CD1c-positive myeloid dendritic cell (primary cell): Measurements from ENCODE around the gene SRPK1.
A peak's percentile ranks its signal among the peaks of the same experiment; 100 is the strongest.
"Not testable (repeated sequence)": the region's sequence is repeated elsewhere in the genome, so short reads cannot be mapped to it uniquely, and the experiment has no call there.

Experiments
- DNase-seq: peaks from one replicate; pipeline ENCODE4 v3.0.0-alpha.2; 2016; ENCODE audit errors: extremely low spot score

SRPK1 gene

GRCh38 chr6:35920793-35921732, at the start of gene SRPK1:
Gene SRPK1 (minus strand): TSS chr6:35921098. CDS start chr6:35921056, 42 bp downstream.
- DNase-seq: peak; percentile 92

DNA sequence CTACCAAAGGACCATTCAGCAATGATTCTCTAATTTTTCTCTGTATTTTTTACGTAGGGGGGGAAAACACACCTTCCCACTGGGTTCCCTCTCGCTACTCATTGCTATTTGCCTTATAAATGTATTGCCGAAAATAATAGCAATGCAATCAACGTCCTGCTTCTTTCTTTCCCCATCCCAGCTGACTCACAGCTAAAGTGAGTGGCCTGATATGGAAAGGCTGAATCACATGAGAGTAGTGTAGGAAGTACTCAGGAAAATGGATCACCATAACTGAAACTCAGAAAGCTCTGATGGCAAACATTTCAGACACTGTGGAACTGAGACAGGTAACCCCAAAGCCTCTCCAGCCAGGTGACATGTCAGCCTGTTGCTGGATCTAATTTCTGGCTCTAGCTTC, 49.3 kb upstream of the SRPK1 start:
- peak; percentile 13 for DNase-seq

DNA sequence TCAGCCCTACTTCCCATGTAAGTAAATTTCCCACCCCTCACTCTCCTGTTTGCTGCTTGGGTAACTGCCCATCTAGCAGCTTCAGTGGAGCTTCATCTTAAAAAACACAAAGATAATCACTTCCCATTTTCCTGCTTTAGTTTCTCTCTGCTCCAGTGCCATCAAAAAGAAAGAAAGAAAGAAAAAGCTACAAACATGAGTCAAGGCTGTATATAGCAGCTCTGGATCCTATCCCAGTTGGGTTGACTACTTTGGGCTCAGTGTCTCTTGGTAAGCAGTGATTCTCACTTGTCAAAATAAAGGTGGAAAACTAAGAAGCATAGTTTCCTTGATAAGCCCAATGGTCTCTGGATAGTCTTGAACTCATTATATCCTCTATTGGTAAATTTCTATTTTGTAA, 48.7 kb upstream of the SRPK1 start:
- DNase-seq: no peak

DNA sequence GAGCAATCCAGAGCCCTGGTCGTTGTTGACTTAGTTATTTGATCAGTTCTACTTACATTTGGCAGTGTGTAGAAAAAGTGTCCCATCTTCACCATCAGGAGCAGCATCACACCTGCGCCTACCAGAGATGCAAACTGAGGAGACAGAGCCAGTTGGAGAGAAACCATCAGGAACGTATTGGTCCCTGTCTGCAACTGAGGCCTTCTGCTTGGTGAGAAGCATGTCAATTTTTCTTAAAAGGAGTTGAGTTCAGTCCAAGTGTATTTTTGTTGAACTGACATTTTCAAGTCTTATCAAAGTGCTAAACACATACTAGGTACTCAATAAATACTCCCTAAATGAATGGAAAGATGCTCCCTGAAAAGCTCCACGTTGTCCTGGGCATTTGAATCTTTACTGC, 47.9 kb upstream of the SRPK1 start:
- DNase-seq: no peak

- DNase-seq: no peak
These were observed 46.3 kb upstream of the SRPK1 start for GRCh38 chr6:35967076-35967774.

- no peak for DNase-seq
These were observed 42.1 kb upstream of the SRPK1 start for GRCh38 chr6:35962779-35963560.

- no peak for DNase-seq
These were observed 39.3 kb upstream of the SRPK1 start for GRCh38 chr6:35960187-35960586.

- no peak for DNase-seq
These were observed 35.1 kb upstream of the SRPK1 start for GRCh38 chr6:35955970-35956369.

- no peak for DNase-seq
These were observed 34.6 kb upstream of the SRPK1 start for GRCh38 chr6:35955521-35955920.

DNA sequence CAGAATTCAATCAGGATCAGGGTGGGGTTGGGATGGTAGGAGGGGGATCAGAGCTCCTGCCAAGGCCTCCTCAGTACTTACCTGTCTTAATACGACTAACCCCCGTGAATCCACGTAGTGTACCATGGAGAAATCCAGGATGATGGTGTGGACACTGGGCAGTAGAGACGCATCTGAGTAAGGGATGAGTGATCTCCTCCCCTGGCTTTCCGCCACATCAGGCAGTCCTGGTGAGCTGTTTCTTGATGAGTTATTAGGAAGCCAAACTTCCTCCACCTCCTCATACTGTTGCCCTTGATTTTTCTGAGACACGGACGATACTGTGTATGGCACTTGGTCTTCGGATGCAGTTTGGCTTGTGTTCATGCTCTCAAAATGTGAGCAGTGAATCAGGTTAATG, 34.2 kb upstream of the SRPK1 start:
- no peak for DNase-seq

- DNase-seq: no peak
These were observed 33.4 kb upstream of the SRPK1 start for GRCh38 chr6:35954333-35954732.

DNA sequence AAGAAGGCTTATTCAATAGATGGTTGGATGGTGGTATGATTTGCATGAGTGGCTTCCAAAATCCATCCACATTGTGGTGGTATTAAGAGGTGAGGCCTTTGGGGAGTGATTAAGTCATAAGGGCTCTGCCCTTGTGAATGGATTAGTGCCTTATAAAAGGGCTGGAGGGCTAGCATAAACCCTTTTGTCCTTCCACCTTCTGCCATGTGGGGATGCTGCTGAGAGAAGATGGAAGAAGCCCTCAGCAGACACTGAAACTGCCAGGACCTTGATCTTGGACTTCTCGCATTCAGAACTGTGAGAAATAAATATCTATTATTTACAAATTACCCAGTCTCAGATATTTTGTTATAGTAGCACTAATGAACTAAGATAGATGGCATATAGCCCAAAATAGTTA, 27.8 kb upstream of the SRPK1 start:
- no peak for DNase-seq

DNA sequence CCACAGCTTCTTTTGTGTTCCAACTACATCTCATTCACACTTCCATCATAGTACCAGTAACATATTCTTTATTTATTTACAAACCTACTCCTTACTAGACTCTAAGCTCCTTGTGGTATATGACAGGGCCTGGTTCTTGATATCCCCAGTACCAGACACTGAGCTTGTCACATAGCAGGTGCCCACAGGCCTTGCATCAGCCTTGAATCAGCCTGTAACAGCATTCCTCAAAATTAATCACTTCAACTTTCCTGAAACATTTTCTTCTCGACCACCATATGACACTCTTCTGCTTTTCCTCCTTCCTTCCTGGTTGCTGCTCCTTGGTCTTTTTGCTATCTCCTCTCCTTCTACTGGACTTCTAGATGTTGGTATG, 24.7 kb upstream of the SRPK1 start:
- no peak for DNase-seq

DNA sequence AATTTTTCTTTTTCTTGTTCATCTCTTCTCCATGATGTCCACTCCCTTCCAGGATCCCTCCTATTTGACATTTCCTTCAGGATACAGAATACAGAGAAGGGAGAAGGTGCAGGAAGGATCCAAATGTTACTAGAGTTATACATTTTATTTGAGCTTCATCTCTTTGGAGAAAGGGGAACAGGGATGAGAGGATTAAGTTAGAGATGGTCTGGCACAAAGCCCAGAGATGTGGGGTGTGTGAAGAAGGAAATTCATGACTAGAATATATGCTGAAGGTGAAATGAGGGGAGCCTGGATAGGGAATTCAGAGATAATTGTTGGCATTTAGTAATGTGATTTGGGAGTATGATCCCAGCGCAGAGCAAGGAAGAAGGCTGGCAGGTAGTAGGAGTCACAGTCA, 22.5 kb upstream of the SRPK1 start:
- DNase-seq: no peak

- no peak for DNase-seq
These were observed 21.5 kb upstream of the SRPK1 start for GRCh38 chr6:35942355-35942754.

GRCh38 chr6:35941170-35941569, 20.3 kb upstream of the SRPK1 start:
- DNase-seq: not testable (repeated sequence)

DNA sequence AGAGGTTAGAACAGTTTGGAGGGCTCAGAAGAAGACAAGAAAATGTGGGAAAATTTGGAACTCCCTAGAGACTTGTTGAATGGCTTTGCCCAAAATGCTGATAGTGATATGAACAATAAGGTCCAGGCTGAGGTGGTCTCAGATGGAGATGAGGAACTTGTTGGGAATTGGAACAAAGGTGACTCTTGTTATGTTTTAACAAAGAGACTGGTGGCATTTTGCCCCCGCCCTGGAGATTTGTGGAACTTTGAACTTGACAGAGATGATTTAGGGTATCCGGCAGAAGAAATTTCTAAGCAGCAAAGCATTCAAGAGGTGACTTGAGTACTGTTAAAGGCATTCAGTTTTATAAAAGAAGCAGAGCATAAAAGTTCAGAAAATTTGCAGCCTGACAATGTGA, 19.1 kb upstream of the SRPK1 start:
- DNase-seq: not testable (repeated sequence)

DNA sequence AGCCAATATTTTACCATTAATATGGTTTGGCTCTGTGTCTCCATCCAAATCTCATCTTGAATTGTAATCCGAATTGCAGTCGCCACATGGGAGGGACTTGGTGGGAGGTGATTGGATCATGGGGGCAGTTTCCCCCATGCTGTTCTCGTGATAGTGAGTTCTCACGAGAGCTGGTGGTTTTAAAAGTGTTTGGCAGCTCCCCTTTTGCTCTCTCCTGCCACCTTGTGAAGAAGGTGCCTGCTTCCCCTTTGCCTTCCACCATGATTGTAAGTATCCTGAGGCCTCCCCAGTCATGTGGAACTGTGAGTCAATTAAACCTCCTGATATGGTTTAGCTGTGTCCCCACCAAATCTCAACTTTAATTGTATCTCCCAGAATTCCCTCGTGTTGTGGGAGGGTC, 18.4 kb upstream of the SRPK1 start:
- not testable (repeated sequence) for DNase-seq

DNA sequence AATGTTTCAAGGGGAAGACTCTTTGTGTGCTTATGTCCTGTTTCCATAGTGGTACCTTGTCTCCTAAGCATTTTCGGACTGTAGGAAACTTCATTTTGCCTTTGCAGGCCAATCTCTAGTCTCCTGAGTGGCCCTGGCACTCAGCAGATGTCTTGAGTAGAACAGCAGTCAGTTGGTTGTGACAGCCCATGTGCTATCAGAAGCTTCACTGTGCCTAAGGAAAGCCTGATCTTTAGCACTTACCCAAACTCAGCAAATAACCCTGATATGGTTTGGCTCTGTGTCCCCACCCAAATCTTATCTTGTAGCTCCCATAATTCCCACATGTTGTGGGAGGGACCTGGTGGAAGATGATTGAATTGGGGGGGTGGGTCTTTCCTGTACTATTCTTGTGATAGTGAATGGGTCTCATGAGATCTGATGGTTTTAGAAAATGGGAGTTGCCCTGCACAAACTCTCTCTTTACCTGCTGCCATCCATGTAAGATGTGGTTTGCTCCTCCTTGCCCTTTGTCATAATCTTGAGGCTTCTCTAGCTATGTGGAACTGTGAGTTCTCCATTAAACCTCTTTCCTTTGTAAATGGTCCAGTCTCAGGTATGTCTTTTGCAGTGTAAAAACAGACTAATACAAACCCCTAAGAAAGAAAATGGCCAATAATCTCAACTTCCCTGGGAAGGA, 15.9 kb upstream of the SRPK1 start:
- no peak for DNase-seq

GRCh38 chr6:35935469-35935868, 14.6 kb upstream of the SRPK1 start:
- DNase-seq: no peak

- DNase-seq: no peak
These were observed 12.9 kb upstream of the SRPK1 start for GRCh38 chr6:35933844-35934243.

DNA sequence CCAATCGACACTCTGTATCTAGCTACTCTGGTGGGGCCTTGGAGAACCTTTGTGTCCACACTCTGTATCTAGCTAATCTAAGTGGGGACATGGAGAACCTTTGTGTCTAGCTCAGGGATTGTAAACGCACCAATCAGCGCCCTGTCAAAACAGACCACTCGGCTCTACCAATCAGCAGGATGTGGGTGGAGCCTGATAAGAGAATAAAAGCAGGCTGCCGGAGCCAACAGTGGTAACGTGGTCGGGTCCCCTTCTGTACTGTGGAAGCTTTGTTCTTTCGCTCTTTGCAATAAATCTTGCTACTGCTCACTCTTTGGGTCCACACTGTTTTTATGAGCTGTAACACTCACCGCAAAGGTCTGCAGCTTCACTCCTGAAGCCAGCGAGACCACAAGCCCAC, 11.0 kb upstream of the SRPK1 start:
- DNase-seq: not testable (repeated sequence)
